Endothelial cell (in vitro differentiated cells): Measurements from ENCODE around the gene PRPF6. TPM values are rescaled to one million over a fixed set of nuclear protein-coding genes. Genes with fewer than 3 reads are reported as not detected.

Source experiments
- DNase-seq: peaks from one replicate; pipeline ENCODE4 v3.0.0; 2021; ENCODE audit warnings: low spot score
- H3K27ac Mint-ChIP-seq: one replicate; pipeline ENCODE4 v1.8.0; 2021; ENCODE audit warnings: mixed read lengths, inconsistent platforms; ENCODE audit not compliant: unreplicated experiment
- H3K27me3 Mint-ChIP-seq: one replicate; pipeline ENCODE4 v1.8.0; 2021; ENCODE audit warnings: mild to moderate bottlenecking, moderate library complexity, mixed read lengths, inconsistent platforms; ENCODE audit not compliant: unreplicated experiment
- H3K36me3 Mint-ChIP-seq: one replicate; pipeline ENCODE4 v1.8.0; 2021; ENCODE audit warnings: mild to moderate bottlenecking, low read depth, mixed read lengths, inconsistent platforms; ENCODE audit not compliant: unreplicated experiment
- H3K4me1 Mint-ChIP-seq: one replicate; pipeline ENCODE4 v1.8.0; 2021; ENCODE audit warnings: mild to moderate bottlenecking, mixed read lengths, inconsistent platforms; ENCODE audit not compliant: unreplicated experiment
- H3K4me3 Mint-ChIP-seq: one replicate; pipeline ENCODE4 v1.8.0; 2021; ENCODE audit warnings: mild to moderate bottlenecking, mixed read lengths, inconsistent platforms; ENCODE audit not compliant: unreplicated experiment
- H3K9me3 Mint-ChIP-seq: one replicate; pipeline ENCODE4 v1.8.0; 2021; ENCODE audit warnings: mixed read lengths, inconsistent platforms; ENCODE audit not compliant: unreplicated experiment
- CTCF ChIP-seq: fragments of 200-600 bp; sonication (generic); IDR thresholded peaks from one replicate; pipeline ENCODE4 v1.5.0; 2021; ENCODE audit warnings: antibody characterized with exemption; ENCODE audit not compliant: unreplicated experiment
- total RNA-seq: library from RNA; stranded (reverse); fragmentation: NEBNext Ultra II Directional; extraction: Animal tissue kit (Norgen Biotek cat#: 25700); gene quantifications from one replicate; pipeline ENCODE4 v1.2.1, GENCODE V29; 2021; ENCODE audit not compliant: unreplicated experiment

Gene PRPF6
- total RNA-seq, 1 donor from 2014 or later = 73.4 TPM

DNA sequence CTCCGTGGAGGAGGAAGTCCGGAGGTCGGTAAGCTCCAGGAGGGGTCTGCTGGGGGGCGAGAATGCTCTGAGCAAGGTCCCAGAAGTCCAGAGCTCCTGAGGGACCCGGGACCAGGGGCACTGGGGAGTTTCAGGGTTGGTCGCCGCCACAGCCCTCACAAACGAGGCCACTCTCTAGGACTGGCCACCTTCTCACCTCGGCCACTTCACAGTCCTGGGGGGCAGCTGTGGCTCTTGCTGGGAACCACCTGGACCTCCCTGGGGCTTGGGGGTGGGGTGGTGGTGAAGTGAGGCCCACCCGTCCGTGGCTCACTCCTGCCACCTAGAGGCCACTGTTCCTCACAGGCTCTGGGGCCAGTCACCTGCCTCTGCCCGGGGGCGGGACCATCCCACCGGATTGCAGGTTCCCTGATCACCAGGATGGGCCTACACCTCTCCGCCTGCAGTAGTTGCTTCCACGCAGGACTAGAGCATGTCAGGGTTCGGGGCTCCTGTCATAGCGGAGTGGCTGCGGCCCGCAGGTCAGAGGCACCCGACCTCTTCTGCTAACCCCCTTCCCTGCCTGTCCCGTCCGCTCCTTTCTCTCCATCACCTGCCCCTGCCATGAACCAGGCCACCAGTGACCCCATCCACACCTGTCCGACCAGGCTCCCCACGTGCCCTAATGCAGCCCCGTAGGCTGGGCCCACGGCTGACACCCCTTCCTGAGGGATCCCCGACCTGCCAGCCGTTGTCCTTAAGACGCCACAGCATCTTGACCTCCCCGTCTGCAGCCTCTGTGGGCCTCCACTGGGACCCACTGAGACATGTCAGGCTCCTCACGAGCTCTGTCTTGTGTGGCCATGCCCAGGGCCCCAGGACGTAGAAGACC, 76.9 kb downstream of the PRPF6 start:
- Mint-ChIP-seq H3K27ac (no peak overlapping the region), H3K9me3 (no peaks in the 10 kb centered on the region), H3K4me3 (no peak overlapping the region), H3K4me1 (peaks cover 38% of the 10 kb centered on the region), H3K27me3 (peaks cover 13% of the 10 kb centered on the region), H3K36me3 (no peaks in the 10 kb centered on the region)
- peak; percentile 78 for TF ChIP-seq CTCF
- peak; percentile 92 for DNase-seq

- H3K27me3 Mint-ChIP-seq = peaks cover 12% of the 10 kb centered on the region
- no peak for DNase-seq
- H3K4me1 Mint-ChIP-seq = peaks cover 31% of the 10 kb centered on the region
- no peak for TF ChIP-seq CTCF
- H3K27ac Mint-ChIP-seq = peak overlapping the region; percentile 30
- H3K4me3 Mint-ChIP-seq = no peak overlapping the region
- H3K36me3 Mint-ChIP-seq = no peaks in the 10 kb centered on the region
- no peaks in the 10 kb centered on the region for H3K9me3 Mint-ChIP-seq
Measured at GRCh38 chr20:64058536-64058935, 77.6 kb downstream of the PRPF6 start.

GRCh38 chr20:64062276-64062595, 81.3 kb downstream of the PRPF6 start:
- Mint-ChIP-seq H3K4me1 (peaks cover 30% of the 10 kb centered on the region), H3K9me3 (no peaks in the 10 kb centered on the region), H3K4me3 (peak overlapping the region; percentile 86), H3K27me3 (peaks cover 14% of the 10 kb centered on the region), H3K27ac (no peak overlapping the region), H3K36me3 (peaks cover 5% of the 10 kb centered on the region)
- DNase-seq = no peak
- no peak for TF ChIP-seq CTCF

- H3K27ac Mint-ChIP-seq = peak within 1 kb of the TSS; percentile 57
- no peak for TF ChIP-seq CTCF
- H3K4me1 Mint-ChIP-seq = peaks cover 25% of the 10 kb centered on the region
Measured at GRCh38 chr20:64062596-64063388, 81.9 kb downstream of the PRPF6 start, which contains the start of gene TCEA2. TSS of gene TCEA2 (plus strand) at chr20:64063198. CDS start at chr20:64063313, 115 bp downstream.

More at GRCh38 chr20:64062596-64063388, 81.9 kb downstream of the PRPF6 start, which contains the start of gene TCEA2:
- no peaks in the 10 kb centered on the region for H3K9me3 Mint-ChIP-seq
- peak; percentile 97 for DNase-seq
- H3K36me3 Mint-ChIP-seq = peaks cover 5% of the 10 kb centered on the region
- peak within 1 kb of the TSS; percentile 96 for H3K4me3 Mint-ChIP-seq
- H3K27me3 Mint-ChIP-seq = peaks cover 14% of the 10 kb centered on the region
